HUES64 (cell line): ENCODE measurements around the gene PHF21A.

Source experiments
- H3K27ac ChIP-seq: 2 replicates; pipeline ENCODE4 v1.7.0; 2013; ENCODE audit warnings: low read depth, low read length, inconsistent platforms
- H3K27me3 ChIP-seq: 2 replicates; pipeline ENCODE4 v1.6.1; 2013; ENCODE audit warnings: mild to moderate bottlenecking, low read length; ENCODE audit not compliant: insufficient read depth
- H3K36me3 ChIP-seq: 2 replicates; pipeline ENCODE4 v1.6.1; 2013; ENCODE audit warnings: mild to moderate bottlenecking, low read length; ENCODE audit not compliant: insufficient read depth
- H3K4me1 ChIP-seq: 2 replicates; pipeline ENCODE4 v1.6.1; 2013; ENCODE audit warnings: mild to moderate bottlenecking, low read length, moderate library complexity; ENCODE audit not compliant: insufficient read depth
- H3K4me3 ChIP-seq: 2 replicates; pipeline ENCODE4 v1.5.1; 2013; ENCODE audit warnings: mild to moderate bottlenecking, low read length, moderate library complexity
- H3K9ac ChIP-seq: 2 replicates; pipeline ENCODE4 v1.6.1; 2013; ENCODE audit warnings: mild to moderate bottlenecking, low read depth, low read length
- H3K9me3 ChIP-seq: 2 replicates; pipeline ENCODE4 v1.6.1; 2013; ENCODE audit warnings: low read depth, low read length; ENCODE audit not compliant: insufficient read depth
- WGBS: fragments of 150-250, 120-280 bp; methylation state at CpG from one replicate; pipeline ENCODE4 v1.1.7; 2013; ENCODE audit warnings: missing lambda C conversion rate; 5-methylcytosine and 5-hydroxymethylcytosine counted together

PHF21A gene

GRCh38 chr11:46141597-46141996 is 20.3 kb upstream of the PHF21A start:
- Histone ChIP-seq H3K4me1 (peaks cover 3% of the 10 kb centered on the region; the same call in 1 of the 2 replicates), H3K27me3 (no peaks in the 10 kb centered on the region), H3K27ac (no peak overlapping the region), H3K4me3 (no peak overlapping the region), H3K9ac (no peak overlapping the region), H3K36me3 (no peaks in the 10 kb centered on the region), H3K9me3 (no peaks in the 10 kb centered on the region)
- WGBS: 94% methylated on average over 3 of the region's 3 CpGs

GRCh38 chr11:46134540-46134939 is 13.3 kb upstream of the PHF21A start:
- WGBS: 69% methylated on average over 3 of the region's 3 CpGs
- no peak overlapping the region for H3K9ac ChIP-seq
- no peak overlapping the region for H3K4me3 ChIP-seq
- no peaks in the 10 kb centered on the region for H3K36me3 ChIP-seq
- no peak overlapping the region for H3K27ac ChIP-seq
- H3K27me3 ChIP-seq: no peaks in the 10 kb centered on the region
- no peaks in the 10 kb centered on the region for H3K9me3 ChIP-seq
- H3K4me1 ChIP-seq: peaks cover 3% of the 10 kb centered on the region

GRCh38 chr11:46134061-46134460 is 12.8 kb upstream of the PHF21A start:
- Histone ChIP-seq H3K9me3 (no peaks in the 10 kb centered on the region), H3K36me3 (no peaks in the 10 kb centered on the region), H3K27ac (no peak overlapping the region), H3K27me3 (no peaks in the 10 kb centered on the region), H3K4me3 (no peak overlapping the region), H3K4me1 (peaks cover 3% of the 10 kb centered on the region), H3K9ac (no peak overlapping the region)
- 72% methylated on average over 4 of the region's 4 CpGs for WGBS

GRCh38 chr11:46133119-46133518 is 11.9 kb upstream of the PHF21A start:
- Histone ChIP-seq H3K9me3 (no peaks in the 10 kb centered on the region), H3K27me3 (no peaks in the 10 kb centered on the region), H3K4me3 (no peak overlapping the region), H3K27ac (no peak overlapping the region), H3K4me1 (peaks cover 3% of the 10 kb centered on the region), H3K36me3 (no peaks in the 10 kb centered on the region), H3K9ac (no peak overlapping the region)
- WGBS: 81% methylated on average over 2 of the region's 3 CpGs

- H3K9me3 ChIP-seq: no peaks in the 10 kb centered on the region
- H3K4me1 ChIP-seq: no peaks in the 10 kb centered on the region; the same call in none of the 2 replicates
- no peak overlapping the region for H3K9ac ChIP-seq
- no peak overlapping the region for H3K4me3 ChIP-seq
- 73% methylated on average over 3 of the region's 3 CpGs for WGBS
- H3K27me3 ChIP-seq: no peaks in the 10 kb centered on the region
- no peak overlapping the region for H3K27ac ChIP-seq
- H3K36me3 ChIP-seq: no peaks in the 10 kb centered on the region
These were observed 9.2 kb upstream of the PHF21A start for GRCh38 chr11:46130286-46130940.

- no peak overlapping the region for H3K9ac ChIP-seq
- no peak overlapping the region for H3K4me3 ChIP-seq
- H3K9me3 ChIP-seq: no peaks in the 10 kb centered on the region
- no peaks in the 10 kb centered on the region for H3K36me3 ChIP-seq
- H3K27ac ChIP-seq: no peak overlapping the region
- 94% methylated on average over 2 of the region's 2 CpGs for WGBS
- no peaks in the 10 kb centered on the region for H3K27me3 ChIP-seq
- H3K4me1 ChIP-seq: no peaks in the 10 kb centered on the region; the same call in none of the 2 replicates
These were observed 7.9 kb upstream of the PHF21A start for GRCh38 chr11:46129133-46129532.

GRCh38 chr11:46127150-46127638 is 5.9 kb upstream of the PHF21A start:
- 66% methylated on average over 5 of the region's 5 CpGs for WGBS
- no peaks in the 10 kb centered on the region for H3K36me3 ChIP-seq
- no peak overlapping the region for H3K4me3 ChIP-seq
- H3K27ac ChIP-seq: no peak overlapping the region
- no peaks in the 10 kb centered on the region for H3K9me3 ChIP-seq
- H3K4me1 ChIP-seq: peaks cover 6% of the 10 kb centered on the region
- H3K9ac ChIP-seq: no peak overlapping the region
- H3K27me3 ChIP-seq: no peaks in the 10 kb centered on the region

GRCh38 chr11:46125284-46125683 is 4.0 kb upstream of the PHF21A start:
- 84% methylated on average over 3 of the region's 3 CpGs for WGBS
- H3K4me1 ChIP-seq: peaks cover 6% of the 10 kb centered on the region; the same call in 1 of the 2 replicates
- no peak overlapping the region for H3K27ac ChIP-seq
- H3K4me3 ChIP-seq: no peak overlapping the region
- H3K27me3 ChIP-seq: no peaks in the 10 kb centered on the region
- H3K9me3 ChIP-seq: no peaks in the 10 kb centered on the region
- H3K36me3 ChIP-seq: no peaks in the 10 kb centered on the region
- H3K9ac ChIP-seq: no peak overlapping the region

- Histone ChIP-seq H3K9ac (peak overlapping the region; percentile 81; the same call in 1 of the 2 replicates), H3K9me3 (no peaks in the 10 kb centered on the region), H3K36me3 (no peaks in the 10 kb centered on the region), H3K4me3 (peak overlapping the region; percentile 97), H3K27me3 (no peaks in the 10 kb centered on the region), H3K4me1 (peaks cover 15% of the 10 kb centered on the region), H3K27ac (no peak overlapping the region; the same call in 1 of the 2 replicates)
- WGBS: 83% methylated on average over 5 of the region's 7 CpGs
These were observed 1.9 kb upstream of the PHF21A start for GRCh38 chr11:46122945-46123715.

GRCh38 chr11:46121724-46122477 is 647 bp upstream of the PHF21A start:
- peak overlapping the region; percentile 90; the same call in 1 of the 2 replicates for H3K27ac ChIP-seq
- under 1% methylated on average over 72 of the region's 74 CpGs for WGBS

More at GRCh38 chr11:46121724-46122477, 647 bp upstream of the PHF21A start:
- Histone ChIP-seq H3K9ac (peak overlapping the region; percentile 81), H3K36me3 (no peaks in the 10 kb centered on the region), H3K27me3 (no peaks in the 10 kb centered on the region), H3K9me3 (no peaks in the 10 kb centered on the region), H3K4me1 (peaks cover 15% of the 10 kb centered on the region), H3K4me3 (peak overlapping the region; percentile 97)
